IMR-90 (cell line): ENCODE results near the gene USP24. TPM values are rescaled to one million over a fixed set of nuclear protein-coding genes. Genes with fewer than 3 reads are reported as not detected.

Experiments used
- ATAC-seq: fragments of 200-7000 bp; cut with Tn5 transposase; 2 replicates; pipeline ENCODE4 v1.9.1; 2020; ENCODE audit warnings: low read depth, mild to moderate bottlenecking, moderate library complexity
- BruUV-seq: library from RNA; stranded (reverse); fragments of 400-500 nt; replicated peaks from 2 replicates; lab custom pipeline; 2021; lab: Mats Ljungman, UMichigan
- CTCF ChIA-PET: fragments of 300-600 bp; formaldehyde crosslinking; extraction: SDS; loops from one replicate; lab custom pipeline; 2021; ENCODE audit warnings: antibody characterized with exemption; lab: Yijun Ruan, JAX
- POLR2A ChIA-PET: fragments of 300-600 bp; sonication (Branson Sonifier 250); formaldehyde crosslinking; loops from one replicate; lab custom pipeline; 2022; ENCODE audit warnings: antibody characterized with exemption; ENCODE audit not compliant: unreplicated experiment; lab: Charles Lee
- DNase-seq: peaks from one replicate; pipeline ENCODE4 v3.0.0; 2013
- H2AFZ ChIP-seq: replicated peaks from 2 replicates; pipeline ENCODE3; 2013; ENCODE audit warnings: low read length, mild to moderate bottlenecking; ENCODE audit not compliant: poor library complexity
- H2AK5ac ChIP-seq: 2 replicates; pipeline ENCODE4 v1.6.1; 2013; ENCODE audit warnings: low read depth, low read length, inconsistent platforms
- H2AK9ac ChIP-seq: replicated peaks from 2 replicates; pipeline ENCODE3; 2013; ENCODE audit warnings: mild to moderate bottlenecking, low read depth, low read length, moderate library complexity; ENCODE audit not compliant: poor library complexity
- H2BK120ac ChIP-seq: 2 replicates; pipeline ENCODE4 v1.6.1; 2013; ENCODE audit warnings: low read depth, low read length, inconsistent platforms
- H2BK15ac ChIP-seq: 3 replicates; pipeline ENCODE4 v1.6.1; 2013; ENCODE audit warnings: low read depth, low read length, inconsistent platforms
- H2BK20ac ChIP-seq: 2 replicates; pipeline ENCODE4 v1.6.1; 2013; ENCODE audit warnings: low read depth, mild to moderate bottlenecking, inconsistent platforms, low read length, moderate library complexity
- H2BK5ac ChIP-seq: 2 replicates; pipeline ENCODE4 v1.6.1; 2013; ENCODE audit warnings: mild to moderate bottlenecking, low read depth, low read length, inconsistent platforms; ENCODE audit not compliant: poor library complexity, severe bottlenecking
- H3K14ac ChIP-seq: replicated peaks from 2 replicates; pipeline ENCODE4 v1.6.1; 2013; ENCODE audit warnings: low read depth, low read length, inconsistent platforms
- H3K18ac ChIP-seq: 2 replicates; pipeline ENCODE4 v1.6.1; 2013; ENCODE audit warnings: low read depth, low read length, control low read depth
- H3K23ac ChIP-seq: 2 replicates; pipeline ENCODE4 v1.6.1; 2013; ENCODE audit warnings: low read depth, low read length, inconsistent platforms
- H3K27ac ChIP-seq: 2 replicates; pipeline ENCODE4 v1.5.1; 2013; ENCODE audit warnings: mild to moderate bottlenecking, control low read depth, low read length; ENCODE audit not compliant: insufficient read depth
- H3K27me3 ChIP-seq: 2 replicates; pipeline ENCODE4 v1.6.1; 2013; ENCODE audit warnings: low read length; ENCODE audit not compliant: control insufficient read depth, insufficient read depth
- H3K36me3 ChIP-seq: 2 replicates; pipeline ENCODE4 v1.6.1; 2013; ENCODE audit warnings: low read length, mixed read lengths; ENCODE audit not compliant: control insufficient read depth, insufficient read depth
- H3K4ac ChIP-seq: 2 replicates; pipeline ENCODE4 v1.6.1; 2013; ENCODE audit warnings: low read depth, low read length, inconsistent platforms
- H3K4me1 ChIP-seq: 2 replicates; pipeline ENCODE4 v1.6.1; 2013; ENCODE audit warnings: low read length, mixed read lengths; ENCODE audit not compliant: control insufficient read depth, insufficient read depth
- H3K4me2 ChIP-seq: 2 replicates; pipeline ENCODE4 v1.6.1; 2013; ENCODE audit warnings: low read depth, mild to moderate bottlenecking, control low read depth, low read length, moderate library complexity
- H3K4me3 ChIP-seq: 2 replicates; pipeline ENCODE4 v1.5.1; 2013; ENCODE audit warnings: low read depth, mild to moderate bottlenecking, control low read depth, low read length, moderate library complexity; ENCODE audit not compliant: insufficient read depth
- H3K56ac ChIP-seq: 2 replicates; pipeline ENCODE4 v1.6.1; 2013; ENCODE audit warnings: low read length, inconsistent platforms; ENCODE audit not compliant: insufficient read depth; ENCODE audit errors: extremely low read depth
- H3K79me1 ChIP-seq, 2 experiments: 2 replicates each; pipeline ENCODE4 v1.6.1; 2013; ENCODE audit warnings: low read length in 2 of 2, inconsistent platforms in 1 of 2, low read depth in 1 of 2
- H3K9ac ChIP-seq: 2 replicates; pipeline ENCODE4 v1.6.1; 2013; ENCODE audit warnings: low read depth, low read length, control low read depth
- H3K9me1 ChIP-seq: 2 replicates; pipeline ENCODE4 v1.6.1; 2013; ENCODE audit warnings: low read length, inconsistent platforms; ENCODE audit not compliant: insufficient read depth
- H3K9me3 ChIP-seq: 2 replicates; pipeline ENCODE4 v1.6.1; 2013; ENCODE audit warnings: low read length; ENCODE audit not compliant: control insufficient read depth, insufficient read depth
- H4K20me1 ChIP-seq: 2 replicates; pipeline ENCODE4 v1.6.1; 2013; ENCODE audit warnings: low read length, inconsistent platforms; ENCODE audit not compliant: insufficient read depth
- H4K5ac ChIP-seq: 2 replicates; pipeline ENCODE4 v1.6.1; 2013; ENCODE audit warnings: mild to moderate bottlenecking, low read depth, low read length, control low read depth
- H4K8ac ChIP-seq, 2 experiments: 2 replicates each; pipeline ENCODE4 v1.6.1; 2013; ENCODE audit warnings: low read depth in 2 of 2, low read length in 2 of 2, control low read depth in 1 of 2, inconsistent platforms in 1 of 2
- H4K91ac ChIP-seq: 2 replicates; pipeline ENCODE4 v1.6.1; 2013; ENCODE audit warnings: low read depth, low read length, inconsistent platforms; ENCODE audit not compliant: insufficient read depth
- MAFK ChIP-seq: IDR thresholded peaks from 2 replicates; pipeline ENCODE4 v1.6.1; 2012; ENCODE audit warnings: low read depth, low read length, improper control_type of control experiment
- RAD21 ChIP-seq: IDR thresholded peaks from 2 replicates; pipeline ENCODE4 v1.6.1; 2012; ENCODE audit warnings: low read length, improper control_type of control experiment
- RFX5 ChIP-seq: IDR thresholded peaks from 2 replicates; pipeline ENCODE4 v1.8.0; 2012; ENCODE audit warnings: low read depth, mild to moderate bottlenecking, low read length, moderate library complexity
- SMC3 ChIP-seq: fragments of 150-350 bp; IDR thresholded peaks from 2 replicates; pipeline ENCODE4 v1.6.1; 2016; ENCODE audit warnings: low read depth, mild to moderate bottlenecking, antibody characterized with exemption, low read length, moderate library complexity
- WGBS, 2 experiments: methylation state at CpG; one replicate each; pipeline versions ENCODE4 v1.1.5 to v1.1.7; 2013; ENCODE audit warnings: missing lambda C conversion rate in 2 of 2; ENCODE audit not compliant: insufficient read length in 1 of 2; ENCODE audit errors: extremely low coverage in 2 of 2; 5-methylcytosine and 5-hydroxymethylcytosine counted together
- dilution Hi-C: fragments of 300-500 bp; cut with HindIII; formaldehyde crosslinking; loops from one replicate; pipeline ENCODE4 v1.14.3; 2018; ENCODE audit warnings: low sequenced_read_pairs; ENCODE audit not compliant: unreplicated experiment
- in situ Hi-C: fragments of 300-500 bp; cut with MboI; formaldehyde crosslinking; loops from 3 replicates; pipeline ENCODE4 v1.14.3; 2019; ENCODE audit warnings: low sequenced_read_pairs, inconsistent platforms, mixed read lengths
- intact Hi-C: fragments of 100-400 bp; cut with micrococcal nuclease; formaldehyde crosslinking; loops from 2 replicates; pipeline ENCODE4 v1.10.0; 2022
- polyA plus RNA-seq, 3 experiments: library from polyadenylated mRNA; depleted of rRNA; stranded (reverse); fragments of >200 nt; gene quantifications; 2 replicates each; pipeline ENCODE4 v1.2.3, GENCODE V29; 2012; ENCODE audit warnings: low replicate concordance in 1 of 3
- total RNA-seq: library from RNA; depleted of rRNA; stranded (reverse); fragments of >200 nt; gene quantifications from 2 replicates; pipeline ENCODE4 v1.2.3, GENCODE V29; 2012
- TF ChIP-seq, protein P1 (sequence below): fragments of 150-350 bp; IDR thresholded peaks from 2 replicates; pipeline ENCODE4 v1.6.1; 2016; ENCODE audit warnings: low read depth, mild to moderate bottlenecking, low read length, moderate library complexity, borderline replicate concordance
- TF ChIP-seq, protein P2 (sequence below): fragments of 150-350 bp; IDR thresholded peaks from 2 replicates; pipeline ENCODE4 v1.6.1; 2017; ENCODE audit warnings: mild to moderate bottlenecking, antibody characterized with exemption, low read length, low read depth

Gene USP24
- total and polyA plus RNA-seq, 2 of the 4 experiments (the other 2 are of a cell fraction) = 8.4 to 36.7 TPM

DNA sequence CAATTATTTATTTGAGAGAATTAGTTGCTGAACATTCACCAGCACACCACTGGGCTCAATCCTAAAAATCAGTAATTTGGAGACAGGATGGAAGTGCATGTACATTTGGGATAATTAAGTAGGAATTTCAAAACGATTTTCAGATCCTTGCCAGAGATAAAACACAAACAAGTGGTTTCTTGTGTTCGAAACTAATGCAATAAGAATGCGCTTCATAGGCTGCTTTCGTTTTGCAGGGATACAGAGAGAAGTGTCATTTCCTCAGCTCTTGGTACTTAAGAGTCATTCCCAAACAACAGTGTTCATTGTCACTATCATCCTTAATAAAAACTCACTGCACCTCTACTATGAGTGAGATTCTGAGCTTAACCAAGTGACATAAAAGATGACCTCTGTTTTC is 20.6 kb upstream of the USP24 start:
- POLR2A ChIA-PET = no interaction called here
- H3K9ac ChIP-seq = no peak overlapping the region
- 0% methylated on average over 1 of the region's 4 CpGs; no CpG with 5 or more reads in 1 of the 2 experiments for WGBS, 2 experiments
- H3K4ac ChIP-seq = no peak overlapping the region
- intact Hi-C loops (no loop called here), dilution Hi-C loops (no loop called here), in situ Hi-C loops (no loop called here)
- CTCF ChIA-PET = interaction anchor here (1.2 to 1.4 kb wide), 2 partner anchors 10 to 74 kb away, joined by 3 to 4 read pairs; no protein-coding TSS in a partner anchor
- no peak overlapping the region for H3K18ac ChIP-seq
- no peak overlapping the region for H3K56ac ChIP-seq
- no peak overlapping the region for H2BK120ac ChIP-seq
- TF ChIP-seq RFX5 (no peak), MAFK (peak; percentile 86), SMC3 (no peak), RAD21 (no peak)
- TF ChIP-seq, protein P1, sequence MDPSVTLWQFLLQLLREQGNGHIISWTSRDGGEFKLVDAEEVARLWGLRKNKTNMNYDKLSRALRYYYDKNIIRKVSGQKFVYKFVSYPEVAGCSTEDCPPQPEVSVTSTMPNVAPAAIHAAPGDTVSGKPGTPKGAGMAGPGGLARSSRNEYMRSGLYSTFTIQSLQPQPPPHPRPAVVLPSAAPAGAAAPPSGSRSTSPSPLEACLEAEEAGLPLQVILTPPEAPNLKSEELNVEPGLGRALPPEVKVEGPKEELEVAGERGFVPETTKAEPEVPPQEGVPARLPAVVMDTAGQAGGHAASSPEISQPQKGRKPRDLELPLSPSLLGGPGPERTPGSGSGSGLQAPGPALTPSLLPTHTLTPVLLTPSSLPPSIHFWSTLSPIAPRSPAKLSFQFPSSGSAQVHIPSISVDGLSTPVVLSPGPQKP = no peak
- TF ChIP-seq, protein P2, sequence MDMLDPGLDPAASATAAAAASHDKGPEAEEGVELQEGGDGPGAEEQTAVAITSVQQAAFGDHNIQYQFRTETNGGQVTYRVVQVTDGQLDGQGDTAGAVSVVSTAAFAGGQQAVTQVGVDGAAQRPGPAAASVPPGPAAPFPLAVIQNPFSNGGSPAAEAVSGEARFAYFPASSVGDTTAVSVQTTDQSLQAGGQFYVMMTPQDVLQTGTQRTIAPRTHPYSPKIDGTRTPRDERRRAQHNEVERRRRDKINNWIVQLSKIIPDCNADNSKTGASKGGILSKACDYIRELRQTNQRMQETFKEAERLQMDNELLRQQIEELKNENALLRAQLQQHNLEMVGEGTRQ = no peak
- H3K23ac ChIP-seq = no peak overlapping the region
- H3K27ac ChIP-seq = no peak overlapping the region
- no peaks in the 10 kb centered on the region for H4K20me1 ChIP-seq
- peaks cover 4% of the 10 kb centered on the region for H3K4me1 ChIP-seq
- H3K14ac ChIP-seq = no peak overlapping the region
- no peaks in the 10 kb centered on the region for H3K9me3 ChIP-seq
- no peak overlapping the region for H2BK15ac ChIP-seq
- H2BK20ac ChIP-seq = no peak overlapping the region
- no peak overlapping the region for H4K91ac ChIP-seq
- no peak overlapping the region for H2AK9ac ChIP-seq
- no peaks in the 10 kb centered on the region; the same call in 1 of the 2 replicates for H3K27me3 ChIP-seq
- peak; percentile 85 for DNase-seq
- H2AK5ac ChIP-seq = no peak overlapping the region
- peaks cover 3% of the 10 kb centered on the region; the same call in 1 of the 2 replicates for H3K9me1 ChIP-seq
- H2BK5ac ChIP-seq = no peak overlapping the region
- H2AFZ ChIP-seq = no peak overlapping the region
- H3K36me3 ChIP-seq = no peaks in the 10 kb centered on the region
- H3K4me3 ChIP-seq = no peak overlapping the region
- H4K8ac ChIP-seq = no peak overlapping the region
- ATAC-seq = peak; percentile 82
- no peak overlapping the region for H4K5ac ChIP-seq
- peak overlapping the region; percentile 64 for H3K4me2 ChIP-seq
- BruUV-seq = no TSS peak
- no peaks in the 10 kb centered on the region for H3K79me1 ChIP-seq
